Peyer's patch (tissue), 4 donors: Measurements from ENCODE around the gene AP2A2.

Experiments
- CTCF ChIP-seq, 6 experiments: fragments of 450-650 bp in 4 of 6; fragments of 200-600 bp in 2 of 6; sonication (generic) in 1 of 6; IDR thresholded peaks; one replicate each; pipeline ENCODE4 v1.5.1; 2017 to 2019; ENCODE audit warnings: antibody characterized with exemption in 6 of 6, mild to moderate bottlenecking in 3 of 6, moderate library complexity in 1 of 6
- POLR2A ChIP-seq, 2 donors: fragments of 450-650 bp; IDR thresholded peaks; one replicate each; pipeline ENCODE4 v1.5.1; 2017; ENCODE audit warnings: antibody characterized with exemption in 2 of 2, mild to moderate bottlenecking in 2 of 2, moderate library complexity in 2 of 2

DNA sequence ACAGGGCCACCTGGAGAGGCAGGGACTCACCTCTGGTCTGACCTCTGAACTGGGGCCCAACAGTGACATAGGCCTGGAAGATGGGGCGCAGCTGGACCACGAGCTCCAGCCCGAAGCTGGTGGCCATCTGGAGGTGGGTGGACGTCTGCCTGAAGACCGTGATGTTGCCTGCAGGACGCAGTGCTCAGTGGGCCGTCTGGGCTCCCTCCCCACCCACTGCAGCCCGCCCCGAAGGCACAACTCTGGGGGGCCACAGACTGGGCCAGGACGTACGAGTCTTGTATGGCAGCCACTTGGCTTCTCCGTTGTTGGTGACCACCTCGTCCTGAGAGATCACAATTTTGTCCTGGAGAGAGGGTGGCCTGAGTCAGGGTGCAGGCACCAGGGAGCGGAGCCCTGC, 102.9 kb downstream of the AP2A2 start:
- TF ChIP-seq CTCF (IDR thresholded peaks at IDR 0.05) = no peak
- TF ChIP-seq POLR2A (IDR thresholded peaks at IDR 0.05) = no peak
